Vagina (tissue), 2 donors: ENCODE results near the gene NPAP1.

Source experiments
- CTCF ChIP-seq, 3 experiments: fragments of 450-650 bp in 2 of 3; fragments of 200-600 bp in 1 of 3; sonication (generic) in 1 of 3; IDR thresholded peaks; one replicate each; pipeline ENCODE4 v1.5.1; 2017 to 2019; ENCODE audit warnings: antibody characterized with exemption in 3 of 3, mild to moderate bottlenecking in 2 of 3, moderate library complexity in 2 of 3
- POLR2A ChIP-seq, 2 donors: fragments of 450-650 bp; IDR thresholded peaks; one replicate each; pipeline ENCODE4 v1.6.1; 2017; ENCODE audit warnings: antibody characterized with exemption in 2 of 2, mild to moderate bottlenecking in 2 of 2, moderate library complexity in 2 of 2
- POLR2AphosphoS5 ChIP-seq, 2 donors: sonication (generic); formaldehyde crosslinking; IDR thresholded peaks; one replicate each; pipeline ENCODE4 v1.9.0; 2017; ENCODE audit warnings: antibody characterized with exemption in 2 of 2, mild to moderate bottlenecking in 2 of 2, low read depth in 1 of 2; ENCODE audit not compliant: insufficient read depth in 1 of 2

GRCh38 chr15:24718289-24719082 is 42.9 kb downstream of the NPAP1 start:
- TF ChIP-seq POLR2A (IDR thresholded peaks at IDR 0.05): no peak
- TF ChIP-seq CTCF (IDR thresholded peaks at IDR 0.05): no peak
- TF ChIP-seq POLR2AphosphoS5 (IDR thresholded peaks at IDR 0.05; ENCODE audit: insufficient read depth in 1 of 2, low read depth in 1 of 2): no peak
